Activated CD4-positive, alpha-beta T cell treated with anti-CD3 and anti-CD28 coated beads for 24 hours (primary cell): Measurements from ENCODE around the gene WDR1.

Source experiments
- DNase-seq, 2 donors: peaks; one replicate each; pipeline ENCODE4 v3.0.0-alpha.2; 2020; ENCODE audit warnings: low read depth in 2 of 2

The WDR1 gene

DNA sequence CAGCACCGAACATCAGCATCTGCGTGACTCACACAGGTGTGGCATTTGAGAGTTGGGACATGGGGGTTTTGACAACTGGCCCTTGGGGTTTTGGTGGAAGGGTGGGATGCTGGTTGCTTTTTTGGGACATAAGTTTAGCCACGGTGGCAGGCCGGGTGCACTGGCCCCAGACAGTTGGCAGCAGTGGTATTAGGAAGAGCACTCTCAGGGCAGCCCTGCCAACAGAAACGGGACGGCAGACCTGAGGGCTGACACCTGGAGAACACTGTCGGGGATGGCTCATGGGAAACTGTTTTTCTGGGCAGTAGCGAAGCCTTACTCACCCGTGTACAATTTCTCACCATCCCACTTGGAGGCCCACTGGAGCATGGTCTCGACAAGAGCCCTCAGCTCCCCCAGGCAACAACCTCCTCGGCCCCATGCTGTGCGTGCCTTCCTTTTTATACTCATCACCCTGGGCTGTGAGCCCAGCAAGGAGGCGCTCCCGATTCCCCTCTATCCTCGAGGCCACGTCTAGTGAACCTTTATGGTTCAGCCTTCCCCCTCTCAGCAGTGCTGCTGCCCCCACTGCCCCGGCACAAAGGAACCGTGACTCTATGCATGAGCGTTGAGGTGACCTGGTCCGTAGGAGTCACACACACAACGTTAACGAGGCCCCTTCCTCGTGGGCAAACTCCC lies 30.6 kb downstream of the WDR1 start:
- no peak for DNase-seq

DNA sequence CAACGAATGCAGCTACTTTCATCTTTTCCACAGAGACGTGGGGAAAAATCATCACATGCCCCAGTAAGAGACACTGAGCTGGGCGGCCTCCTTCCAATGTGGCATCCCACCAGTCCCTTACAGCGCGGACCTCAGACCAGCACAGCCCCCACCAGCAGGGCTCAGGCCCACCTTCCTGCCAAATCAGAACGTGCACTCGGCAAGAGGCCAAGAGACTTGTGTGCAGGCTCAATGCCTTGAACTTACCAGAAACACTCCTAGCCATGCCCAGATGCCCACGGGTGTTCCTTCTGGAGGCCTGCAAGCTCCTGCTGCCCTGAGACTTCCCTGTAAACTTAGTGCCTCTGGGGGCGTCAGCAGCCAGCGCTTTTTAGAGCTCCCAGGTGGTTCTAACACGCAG lies 31.2 kb downstream of the WDR1 start:
- no peak for DNase-seq

DNA sequence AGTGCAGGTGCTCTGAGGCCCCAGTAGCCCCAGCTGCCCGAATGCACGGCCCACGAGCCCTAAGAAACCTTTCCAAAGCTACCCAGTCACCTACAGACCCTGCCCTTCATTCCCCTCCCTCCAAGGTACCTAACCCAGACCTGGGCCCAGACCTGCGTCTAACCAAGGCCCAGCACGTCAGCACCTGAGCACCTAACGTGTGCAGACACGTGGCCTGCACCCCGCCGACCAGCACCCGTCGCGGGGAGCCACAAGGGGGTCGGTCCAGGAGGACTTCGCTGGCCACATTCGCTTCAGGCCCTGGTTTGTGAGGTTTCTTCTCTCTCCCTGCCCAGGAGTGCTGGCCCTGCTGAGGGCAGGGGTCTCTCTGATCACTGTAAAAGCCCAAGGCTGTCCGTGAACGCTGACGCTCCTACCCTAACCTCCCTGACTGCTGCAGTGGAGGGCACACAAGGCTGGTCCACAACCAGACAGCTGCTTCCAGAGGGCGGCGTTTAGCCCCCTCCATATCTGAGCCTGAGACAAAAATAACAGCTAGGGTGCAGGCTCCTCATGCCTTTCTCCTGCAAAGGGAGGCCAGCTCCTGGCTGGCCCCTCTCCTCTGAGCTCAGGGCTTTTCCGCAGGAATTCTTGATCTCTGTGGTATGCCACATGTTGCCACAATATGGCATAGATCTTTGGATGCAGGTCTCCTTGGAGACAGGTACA lies 31.8 kb downstream of the WDR1 start:
- DNase-seq: no peak

DNA sequence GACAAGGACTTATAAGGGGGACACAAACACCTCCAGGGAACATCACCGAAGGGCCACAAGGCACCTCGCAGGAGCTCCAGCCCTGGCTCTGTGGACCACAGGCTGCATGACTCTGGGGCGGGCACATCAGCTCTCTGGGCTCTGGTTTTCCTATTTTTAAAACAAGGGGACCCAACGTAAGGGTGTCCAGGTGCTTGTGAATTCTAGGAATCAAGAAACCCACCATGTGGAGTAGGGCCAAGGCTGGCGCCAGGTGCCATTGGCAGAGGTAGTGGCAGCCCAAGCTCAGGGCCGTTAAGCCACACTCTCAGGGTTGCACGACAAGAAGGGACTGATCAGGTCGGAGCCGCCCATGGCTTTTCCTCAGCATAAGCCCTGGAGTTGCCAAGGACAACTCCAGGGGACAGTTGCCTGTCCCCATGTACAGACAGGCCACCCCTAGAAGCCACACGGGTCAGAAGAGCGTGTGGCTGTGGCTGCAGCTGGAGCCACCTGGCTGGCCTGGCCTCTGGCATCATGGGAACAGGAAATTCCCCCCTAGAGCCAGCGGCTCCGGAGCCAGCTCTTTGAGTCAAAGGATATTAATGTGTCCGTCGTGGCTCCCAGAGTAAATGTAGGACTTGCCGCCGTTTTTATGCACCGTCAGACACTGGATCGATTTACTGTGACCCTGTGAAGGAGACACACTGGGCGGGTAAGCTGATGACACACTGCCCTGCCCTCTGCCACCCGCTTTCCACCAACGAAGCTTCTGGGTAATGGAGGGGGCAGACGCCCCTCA lies 32.5 kb downstream of the WDR1 start:
- DNase-seq: no peak

DNA sequence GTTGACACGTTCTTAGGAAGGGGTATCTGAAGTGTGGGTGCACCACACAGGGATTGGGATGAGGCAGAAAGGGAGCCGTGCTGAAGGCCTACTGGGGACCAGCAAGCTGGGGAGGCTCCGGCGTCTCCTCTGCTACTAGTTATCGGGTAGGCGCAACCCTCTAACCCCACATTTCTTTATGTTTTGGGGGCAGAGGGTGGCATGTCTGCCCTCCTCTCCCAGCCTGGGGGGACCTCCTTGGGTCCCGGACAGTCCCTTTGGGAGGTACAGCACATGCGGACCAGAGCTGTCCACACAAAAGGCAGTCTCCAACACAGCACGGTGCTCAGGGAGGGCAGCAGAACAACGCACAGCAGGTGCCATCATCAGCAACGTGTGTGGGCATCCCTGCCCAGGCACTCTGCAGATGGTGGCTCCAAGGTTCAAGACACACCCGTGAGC lies 33.2 kb downstream of the WDR1 start:
- no peak for DNase-seq

DNA sequence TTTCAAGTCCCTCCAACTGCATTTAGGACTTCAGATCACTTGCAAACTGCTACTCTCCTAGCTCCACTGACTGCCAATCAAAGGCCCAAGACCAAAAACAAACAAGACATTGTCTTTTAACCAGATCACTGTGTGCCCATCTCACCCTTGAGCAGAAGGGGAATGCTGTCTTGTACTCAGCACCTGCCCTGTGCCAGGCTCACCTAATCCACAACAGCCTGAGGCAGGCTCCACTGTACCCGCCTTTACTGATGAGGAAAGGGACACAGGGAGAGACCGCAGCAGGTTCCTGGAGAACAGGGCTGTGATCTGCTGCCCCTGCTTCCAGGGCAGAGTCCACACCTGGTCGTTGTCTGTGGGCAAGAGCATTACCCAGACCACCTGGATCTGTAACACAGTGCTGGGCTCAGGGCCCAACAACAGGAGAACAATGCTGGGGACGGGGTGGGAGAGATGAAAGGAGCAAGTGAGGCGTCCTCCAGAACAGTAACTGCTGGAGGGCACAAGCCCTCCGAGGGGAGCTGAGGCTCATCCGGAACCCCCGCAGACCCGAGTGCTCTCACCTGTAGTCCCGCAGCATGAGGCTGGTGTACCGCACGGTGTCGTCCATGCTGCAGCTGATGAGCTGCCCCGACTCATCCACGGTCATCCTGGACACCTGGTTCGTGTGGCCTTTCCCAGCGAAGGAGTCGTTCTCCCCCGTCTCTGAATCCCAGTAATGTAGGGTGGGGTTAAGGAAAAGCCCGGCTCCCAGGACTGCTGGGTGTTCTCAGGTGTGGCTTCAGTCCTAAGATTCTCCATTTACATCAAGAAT lies 33.9 kb downstream of the WDR1 start:
- no peak for DNase-seq

DNA sequence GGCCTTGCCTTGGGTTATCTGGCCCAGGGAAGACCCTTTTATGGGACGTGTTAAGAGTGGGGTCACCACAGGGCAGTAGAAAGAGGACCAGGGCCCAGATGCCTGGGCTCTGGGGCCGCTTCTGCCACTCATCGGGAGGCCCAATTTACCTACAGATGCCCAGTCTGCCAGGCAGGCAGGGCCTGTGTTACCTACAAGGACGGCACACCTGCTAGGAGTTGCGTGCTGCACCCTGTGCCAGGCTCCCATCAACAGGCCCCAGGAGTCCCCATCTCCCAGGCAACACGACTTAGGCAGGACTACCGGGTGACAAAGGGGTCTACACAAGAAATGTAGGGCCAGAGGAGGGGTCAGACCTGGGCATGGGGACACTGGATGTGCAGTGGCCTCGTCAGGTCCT lies 34.6 kb downstream of the WDR1 start:
- no peak for DNase-seq

DNA sequence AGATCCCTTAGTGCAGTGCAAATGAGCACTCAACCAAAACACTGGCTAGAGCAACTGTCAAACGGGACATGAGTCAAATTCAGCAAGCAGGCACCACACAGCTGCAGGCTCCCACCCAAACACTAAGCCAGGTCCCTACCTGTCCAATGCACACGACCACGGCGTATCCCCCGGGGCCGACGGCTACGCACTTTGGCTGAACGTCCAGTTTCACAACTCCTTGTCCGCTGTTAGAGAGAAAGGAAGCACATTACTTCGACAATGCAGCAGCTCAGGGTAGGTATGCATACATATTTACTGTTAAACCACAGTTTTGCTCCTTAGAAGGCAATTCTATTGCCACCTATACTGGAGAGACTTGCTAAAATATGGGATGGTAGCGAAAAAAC lies 35.4 kb downstream of the WDR1 start:
- DNase-seq: no peak

DNA sequence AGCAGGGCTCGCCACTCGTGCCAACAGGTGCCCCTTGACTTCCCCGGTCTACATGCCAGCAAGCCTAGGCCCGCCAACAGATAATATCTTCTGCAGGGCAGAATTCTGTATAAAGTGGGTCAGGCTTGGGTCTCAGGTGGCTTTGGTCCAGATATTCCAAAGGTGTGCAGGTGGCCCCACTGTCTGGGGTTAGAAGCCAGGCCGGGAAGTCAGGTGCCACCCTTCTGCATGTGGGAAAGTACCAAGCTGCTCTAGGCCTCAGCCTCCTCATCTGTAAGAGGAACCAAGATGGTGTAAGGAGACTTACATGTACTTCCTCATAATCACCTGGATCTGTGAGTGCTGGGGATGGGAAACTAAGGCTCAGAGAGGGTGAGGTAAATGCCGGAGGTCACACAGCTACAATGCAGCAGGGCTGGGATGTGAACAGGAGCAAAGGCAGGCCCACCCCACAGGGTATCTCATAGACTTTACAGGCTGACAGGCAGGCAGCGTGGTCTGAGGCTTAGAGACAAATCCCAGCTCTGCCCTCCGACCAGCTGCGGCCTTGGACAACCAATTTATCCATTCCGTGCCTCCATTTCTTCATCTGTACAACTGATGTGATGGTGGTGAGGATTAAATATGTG lies 35.9 kb downstream of the WDR1 start:
- DNase-seq: no peak

DNA sequence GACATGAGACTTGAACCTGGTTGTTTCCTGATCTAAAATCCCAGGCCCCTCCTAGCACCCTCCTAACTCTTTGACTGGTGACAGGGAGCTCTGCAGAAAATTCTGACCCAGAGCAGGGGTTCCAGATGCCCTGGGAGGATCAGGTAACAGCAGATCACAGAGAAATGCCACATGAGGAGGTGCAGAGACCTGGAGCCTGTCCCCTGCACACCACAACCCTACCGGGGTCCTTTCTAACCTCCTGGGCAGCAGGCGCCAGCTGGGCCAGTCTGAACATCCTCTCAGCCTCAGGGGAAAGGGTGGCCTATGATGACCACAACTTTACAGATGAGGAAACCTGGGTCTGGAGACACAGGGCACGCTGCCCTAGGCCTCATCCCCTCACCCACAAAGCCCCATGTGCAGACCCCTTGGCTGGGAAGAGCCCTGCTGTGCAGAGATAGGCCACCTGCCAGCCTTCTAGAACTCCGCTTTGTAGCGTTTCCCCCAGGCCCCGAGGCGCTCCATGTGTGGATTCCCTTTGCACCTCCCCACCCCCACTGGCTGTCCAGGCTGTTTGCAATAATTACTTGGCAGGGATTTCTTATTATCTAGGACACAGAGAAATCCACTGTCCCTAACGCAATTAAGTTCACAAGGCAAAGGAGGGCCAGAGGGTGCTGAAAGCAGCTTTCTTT lies 36.5 kb downstream of the WDR1 start:
- no peak for DNase-seq

DNA sequence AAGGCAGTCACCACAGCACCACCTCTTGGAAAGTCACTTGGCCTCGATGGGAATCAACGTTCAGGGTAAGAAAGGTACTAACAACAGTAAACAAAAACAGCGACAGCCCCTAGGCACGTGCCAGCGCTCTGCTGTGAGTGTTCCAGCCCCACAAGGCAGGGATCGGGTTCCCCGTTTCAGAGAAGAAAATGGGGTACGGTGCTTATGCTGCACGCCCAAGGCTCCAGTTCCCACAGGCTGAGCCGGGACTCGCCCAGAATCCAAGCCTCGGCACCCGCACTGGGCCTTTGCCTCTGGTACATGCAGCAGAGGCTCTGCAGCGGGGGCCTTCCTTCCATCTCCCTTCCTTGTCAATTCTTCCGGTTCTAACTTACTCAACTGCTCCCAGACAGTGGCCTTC lies 37.3 kb downstream of the WDR1 start:
- no peak for DNase-seq

DNA sequence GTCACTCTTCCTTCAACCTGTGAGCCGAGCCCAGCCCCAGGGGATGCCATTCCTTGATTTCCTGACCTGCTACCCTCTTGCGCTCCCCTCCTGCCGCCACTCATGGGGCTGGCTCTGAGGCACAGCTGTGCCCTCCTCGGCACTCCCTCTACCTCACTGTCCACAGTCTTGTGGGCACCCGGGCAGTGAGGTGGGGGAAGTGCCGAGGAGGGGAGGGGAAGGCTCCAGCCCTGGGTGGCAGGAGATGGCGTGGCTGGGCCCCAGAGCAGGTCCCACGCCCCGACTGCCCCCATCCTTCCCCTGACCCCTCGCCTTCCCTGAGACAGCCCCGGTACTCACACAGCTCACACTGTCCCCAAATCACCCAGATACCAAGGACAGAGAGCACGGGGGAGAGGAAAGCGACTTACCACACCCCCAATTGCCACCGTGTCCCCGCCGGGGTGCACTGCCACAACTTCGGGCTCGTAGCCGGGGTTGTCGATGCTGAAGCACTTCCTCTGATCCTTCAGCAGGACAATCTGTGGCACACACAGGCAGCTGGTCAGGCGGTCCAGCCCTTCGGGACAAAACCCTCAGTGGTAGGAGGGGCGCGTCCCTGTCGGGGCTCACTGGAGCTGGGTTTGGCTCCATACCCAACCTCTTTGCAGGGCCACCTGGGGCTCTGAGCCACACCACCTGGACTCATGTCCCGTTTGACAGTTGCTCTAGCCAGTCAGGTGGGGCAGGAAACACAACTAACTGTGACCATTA lies 37.9 kb downstream of the WDR1 start:
- DNase-seq: no peak

DNA sequence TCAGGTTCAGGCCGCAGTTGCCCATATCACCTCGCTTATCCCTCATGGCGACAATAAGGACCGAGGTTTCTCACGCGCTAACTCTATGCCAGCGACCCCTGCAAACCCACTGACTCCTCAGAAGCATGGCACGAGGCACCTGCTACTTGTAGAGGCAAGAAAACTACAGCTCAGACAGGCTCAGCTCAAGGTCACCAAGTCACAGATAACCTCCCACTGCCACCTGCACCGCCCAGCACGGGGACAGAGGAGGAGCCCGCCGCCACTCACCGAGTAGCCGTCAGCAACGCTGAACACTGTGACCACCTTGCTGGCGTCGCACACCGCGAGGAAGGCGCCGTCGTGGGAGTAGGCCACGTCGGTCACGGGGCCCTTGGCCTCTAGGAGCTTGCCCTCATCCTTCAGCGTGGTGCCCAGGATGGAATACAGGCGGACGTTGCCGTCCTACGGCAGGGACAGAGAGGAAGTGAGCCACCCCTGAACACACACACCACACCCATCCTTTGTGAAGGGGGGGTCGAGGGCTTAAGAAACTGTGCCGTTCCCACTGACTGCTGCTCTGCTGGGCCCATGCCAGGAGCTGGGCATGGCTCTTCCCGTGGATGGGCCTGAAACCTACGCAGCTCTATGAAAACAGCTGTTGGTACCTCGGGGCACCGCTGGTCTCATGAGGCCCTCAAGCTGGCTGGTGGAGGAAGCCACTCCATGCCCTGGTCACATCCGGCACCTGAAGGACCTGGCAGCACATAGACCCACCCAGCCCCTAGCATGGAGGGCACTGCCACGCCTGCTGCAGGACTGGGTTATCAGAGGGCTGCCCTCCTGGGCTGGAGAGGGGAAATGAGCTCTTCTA lies 38.9 kb downstream of the WDR1 start:
- no peak for DNase-seq

DNA sequence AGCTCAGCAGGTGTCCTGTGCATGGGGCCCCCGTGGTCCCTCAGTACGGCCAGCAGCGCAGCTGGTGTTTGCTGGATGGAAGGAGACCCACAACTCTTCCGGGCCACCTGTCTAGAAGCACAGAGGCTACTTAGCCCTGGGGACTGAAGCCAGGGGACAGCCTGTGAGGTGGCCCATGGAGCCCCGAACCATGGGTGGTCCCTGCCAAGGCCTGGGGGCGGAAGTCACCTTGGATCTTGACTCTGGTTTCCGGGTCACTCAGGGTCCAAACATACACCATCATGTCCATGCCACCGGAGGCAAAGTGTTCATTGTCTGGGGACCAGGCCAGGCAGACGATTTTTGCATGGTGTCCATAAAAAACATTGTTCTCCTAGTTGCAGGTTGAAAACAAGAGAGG lies 39.5 kb downstream of the WDR1 start:
- DNase-seq: no peak

DNA sequence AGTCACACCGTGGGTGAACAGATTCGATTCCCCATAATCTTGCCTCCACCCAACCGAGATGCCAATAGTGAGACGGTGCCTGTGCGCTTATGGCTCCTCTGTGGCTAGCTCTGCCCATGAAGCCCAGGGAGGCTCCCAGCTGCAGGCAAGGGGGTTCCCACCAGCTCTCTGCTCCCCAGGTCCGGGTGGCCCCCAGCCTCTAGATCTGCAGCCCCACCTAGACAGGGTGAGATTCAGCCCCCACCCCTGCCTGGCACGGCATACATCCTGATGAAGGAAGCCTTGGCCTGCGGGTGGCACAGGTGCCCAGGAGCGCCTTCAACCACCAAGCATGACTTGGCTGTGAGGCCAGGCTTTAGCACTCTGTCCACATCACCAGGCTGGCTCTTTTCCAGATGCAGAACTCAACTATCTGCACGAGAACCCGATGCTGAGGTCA lies 40.6 kb downstream of the WDR1 start:
- no peak for DNase-seq

DNA sequence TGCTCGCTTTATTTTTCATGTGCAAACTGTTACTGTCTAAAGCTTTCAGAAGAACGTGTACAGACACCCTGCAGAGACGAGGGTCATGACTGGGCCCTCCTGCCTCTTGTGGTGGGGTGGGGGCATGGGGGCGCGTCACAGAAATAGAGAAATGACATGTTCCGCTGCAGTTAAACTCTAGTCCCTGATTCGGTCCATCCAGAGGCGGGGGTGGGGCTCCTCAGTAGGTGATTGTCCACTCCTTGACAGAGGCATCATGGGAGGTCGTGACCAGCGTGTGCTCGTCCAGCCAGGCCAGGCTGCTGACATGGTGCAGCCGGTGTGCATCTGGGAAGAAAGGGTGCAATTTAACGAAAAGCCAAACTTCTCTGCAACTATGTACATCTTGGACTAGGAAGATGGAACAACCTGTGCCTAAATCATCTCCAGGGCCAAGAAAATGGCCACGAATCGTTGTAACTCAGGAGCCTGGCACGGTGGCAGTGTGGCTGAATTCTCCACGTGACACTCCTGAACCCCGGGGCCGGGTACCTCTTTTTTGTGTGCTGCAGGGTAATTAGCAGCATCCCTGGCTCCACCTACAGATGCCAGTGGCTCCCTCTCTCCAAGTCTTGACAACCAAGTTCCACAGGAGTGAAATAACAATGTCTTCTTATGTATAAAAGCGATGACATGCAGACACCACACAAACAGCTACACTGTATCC lies 41.3 kb downstream of the WDR1 start:
- DNase-seq: no peak

DNA sequence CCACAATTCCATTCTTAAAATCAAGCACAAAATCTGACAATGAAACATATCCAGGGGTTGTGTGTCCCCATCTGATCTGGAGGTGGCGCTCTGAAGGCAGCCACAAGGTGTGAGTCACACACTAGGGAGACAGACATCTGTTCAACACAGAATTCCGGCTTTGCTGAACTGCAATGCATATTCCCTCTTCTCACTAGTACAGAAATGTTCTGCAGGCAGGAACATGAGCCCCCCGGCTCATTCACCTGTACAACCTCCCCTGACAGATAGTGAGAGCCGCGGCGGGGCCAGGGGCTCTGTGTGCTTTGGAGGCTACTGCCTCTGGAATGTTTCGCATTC lies 41.9 kb downstream of the WDR1 start:
- no peak for DNase-seq

DNA sequence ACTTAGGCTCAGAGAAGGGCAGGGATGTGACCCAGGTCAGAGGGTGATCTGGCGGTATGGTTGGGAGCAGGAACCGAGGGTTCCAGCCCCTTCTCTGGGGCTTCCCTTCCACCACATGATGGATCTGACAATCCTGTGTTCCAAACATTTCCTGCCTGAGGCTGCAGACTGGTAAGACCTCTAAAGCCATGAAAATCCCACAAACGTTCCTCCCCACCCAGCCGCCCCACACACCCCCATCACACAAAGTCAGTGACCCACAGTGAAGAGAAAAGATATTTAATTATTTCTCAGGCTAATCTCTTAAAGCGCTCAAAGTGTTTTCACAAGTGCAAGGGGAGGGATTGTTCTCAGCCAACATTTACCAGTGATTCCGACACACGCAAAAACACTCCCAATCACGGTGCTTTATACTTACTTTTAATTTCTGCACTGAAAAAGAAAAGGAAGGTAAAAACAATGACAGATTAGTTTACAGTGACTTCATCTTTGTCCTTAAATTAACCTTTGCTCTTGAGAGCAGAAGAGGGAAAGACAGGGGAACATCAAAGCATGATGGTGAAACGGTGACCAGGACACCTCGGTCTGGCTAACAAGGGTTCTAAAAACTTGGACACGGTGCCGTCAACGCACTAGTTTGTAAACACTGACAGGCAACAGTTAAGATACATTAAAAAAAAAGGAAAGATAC lies 42.4 kb downstream of the WDR1 start:
- DNase-seq: no peak
